Liver (tissue), 9 donors: ENCODE measurements around the gene COQ7. TPM values are rescaled to one million over a fixed set of nuclear protein-coding genes. Genes with fewer than 3 reads are reported as not detected.

Source experiments
- DNase-seq: peaks from one replicate; pipeline ENCODE4 v3.0.0-alpha.2; 2017; ENCODE audit warnings: low spot score
- H3K27ac ChIP-seq, 2 donors: one replicate each; pipeline ENCODE4 v1.7.0; 2013; ENCODE audit warnings: inconsistent platforms in 2 of 2, low read length in 2 of 2, control low read depth in 1 of 2, low read depth in 1 of 2, mild to moderate bottlenecking in 1 of 2
- H3K27me3 ChIP-seq, 4 donors: one replicate each; pipeline versions ENCODE4 v1.6.1 to v1.7.0; 2013; ENCODE audit warnings: low read length in 3 of 4, inconsistent platforms in 1 of 4, mild to moderate bottlenecking in 1 of 4, moderate library complexity in 1 of 4; ENCODE audit not compliant: control insufficient read depth in 4 of 4, insufficient read depth in 4 of 4
- H3K36me3 ChIP-seq, 4 donors: one replicate each; pipeline versions ENCODE4 v1.6.1 to v1.7.0; 2013; ENCODE audit warnings: low read length in 3 of 4, mild to moderate bottlenecking in 3 of 4, low read depth in 1 of 4, moderate library complexity in 1 of 4; ENCODE audit not compliant: control insufficient read depth in 4 of 4, insufficient read depth in 3 of 4
- H3K4me1 ChIP-seq, 4 donors: one replicate each; pipeline versions ENCODE4 v1.6.1 to v1.7.0; 2013; ENCODE audit warnings: low read length in 3 of 4, mild to moderate bottlenecking in 3 of 4, moderate library complexity in 1 of 4; ENCODE audit not compliant: control insufficient read depth in 4 of 4, insufficient read depth in 4 of 4
- H3K4me3 ChIP-seq, 3 donors: one replicate each; pipeline versions ENCODE4 v1.6.1 to v1.7.0; 2013; ENCODE audit warnings: low read length in 3 of 3, control low read depth in 1 of 3, low read depth in 1 of 3, mild to moderate bottlenecking in 1 of 3
- H3K9ac ChIP-seq, 2 donors: one replicate each; pipeline ENCODE4 v1.7.0; 2013; ENCODE audit warnings: low read length in 2 of 2, mild to moderate bottlenecking in 2 of 2, moderate library complexity in 2 of 2, control low read depth in 1 of 2, low read depth in 1 of 2
- H3K9me3 ChIP-seq, 4 donors: one replicate each; pipeline versions ENCODE4 v1.6.1 to v1.7.0; 2013; ENCODE audit warnings: low read length in 3 of 4; ENCODE audit not compliant: control insufficient read depth in 4 of 4
- EGR1 ChIP-seq, 2 donors: IDR thresholded peaks; 2 replicates each; pipeline ENCODE4 v1.6.1; 2016 to 2018; ENCODE audit warnings: antibody characterized with exemption in 2 of 2, low read depth in 2 of 2
- FOXA1 ChIP-seq: IDR thresholded peaks from 2 replicates; pipeline ENCODE4 v1.6.1; 2016; ENCODE audit warnings: antibody characterized with exemption
- FOXA2 ChIP-seq: IDR thresholded peaks from 2 replicates; pipeline ENCODE4 v1.6.1; 2016; ENCODE audit warnings: antibody characterized with exemption
- GABPA ChIP-seq, 2 donors: IDR thresholded peaks in 1 of 2; conservative IDR thresholded peaks in 1 of 2; 2 replicates each; pipeline ENCODE4 v1.6.1; 2016; ENCODE audit warnings: antibody characterized with exemption in 2 of 2, mild to moderate bottlenecking in 1 of 2, moderate library complexity in 1 of 2
- HNF4A ChIP-seq, 2 donors: conservative IDR thresholded peaks; 2 replicates each; pipeline ENCODE4 v1.6.1; 2016; ENCODE audit warnings: antibody characterized with exemption in 2 of 2, mild to moderate bottlenecking in 2 of 2
- HNF4G ChIP-seq: IDR thresholded peaks from 2 replicates; pipeline ENCODE4 v1.6.1; 2016; ENCODE audit warnings: antibody characterized with exemption
- NR2F2 ChIP-seq: IDR thresholded peaks from 2 replicates; pipeline ENCODE4 v1.6.1; 2016; ENCODE audit warnings: antibody characterized with exemption
- RAD21 ChIP-seq, 2 donors: IDR thresholded peaks; 2 replicates each; pipeline ENCODE4 v1.6.1; 2016; ENCODE audit warnings: antibody characterized with exemption in 2 of 2, mild to moderate bottlenecking in 2 of 2
- REST ChIP-seq: IDR thresholded peaks from 2 replicates; pipeline ENCODE4 v1.6.1; 2016; ENCODE audit warnings: antibody characterized with exemption, mild to moderate bottlenecking
- RXRA ChIP-seq, 2 donors: IDR thresholded peaks; 2 replicates each; pipeline ENCODE4 v1.6.1; 2017 to 2018; ENCODE audit warnings: antibody characterized with exemption in 2 of 2, mild to moderate bottlenecking in 1 of 2
- TAF1 ChIP-seq: conservative IDR thresholded peaks from 2 replicates; pipeline ENCODE4 v1.6.1; 2016; ENCODE audit warnings: antibody characterized with exemption, mild to moderate bottlenecking
- YY1 ChIP-seq: IDR thresholded peaks from 2 replicates; pipeline ENCODE4 v1.6.1; 2016; ENCODE audit warnings: antibody characterized with exemption, mild to moderate bottlenecking
- ZBTB33 ChIP-seq: IDR thresholded peaks from 2 replicates; pipeline ENCODE4 v1.6.1; 2016; ENCODE audit warnings: antibody characterized with exemption
- WGBS: extraction: QIAGEN DNeasy Blood & Tissue Kit; methylation state at CpG from one replicate; pipeline ENCODE4 v1.1.7; 2013; 5-methylcytosine and 5-hydroxymethylcytosine counted together
- polyA plus RNA-seq, 2 donors: library from polyadenylated mRNA; stranded (reverse) in 1 of 2; unstranded in 1 of 2; fragments of 200-250 nt in 1 of 2; fragments of >200 nt in 1 of 2; fragmentation: Nextera tagmentation in 1 of 2; extraction: Ambion mirVana in 1 of 2; gene quantifications; one replicate each; pipeline versions ENCODE4 v1.2.1 to v1.2.3, GENCODE V29; 2013 to 2015
- total RNA-seq, 2 donors: library from RNA; depleted of rRNA; stranded (reverse); fragments of >200 nt; gene quantifications; one replicate each; pipeline ENCODE4 v1.2.3, GENCODE V29; 2014
- TF ChIP-seq, protein P1 (sequence below): IDR thresholded peaks from 2 replicates; pipeline ENCODE4 v1.6.1; 2016; ENCODE audit warnings: antibody characterized with exemption
- TF ChIP-seq, protein P2 (sequence below): fragments of 150-350 bp; IDR thresholded peaks from 2 replicates; pipeline ENCODE4 v1.5.1; 2017; ENCODE audit warnings: improper control_type of control experiment, low read depth, low read length; ENCODE audit not compliant: missing input control
- donor health status: healthy.
- donor health status: healthy.
- donor health status: healthy.
- donor health status: healthy.
- donor health status: healthy.

The COQ7 gene
- total and polyA plus RNA-seq, 4 donors, result 5.3 to 10.8 (median 7.2) TPM

- 29% methylated on average over 80 of the region's 80 CpGs for WGBS
- Histone ChIP-seq H3K9ac (peak overlapping the region; percentile 34 to 81), H3K4me1 (peaks cover 23 to 71% (median 50%) of the 10 kb centered on the region in 4 donors), H3K36me3 (peaks cover 0 to 2% (median 0%) of the 10 kb centered on the region in 4 donors), H3K4me3 (peak overlapping the region; percentile 64 to 90 (median 70)), H3K9me3 (no peaks in the 10 kb centered on the region), H3K27me3 (no peaks in the 10 kb centered on the region), H3K27ac (peak overlapping the region; percentile 87 to 89)
- peak; percentile 36 for DNase-seq
- no peak for TF ChIP-seq EGR1 (IDR thresholded peaks at IDR 0.05; ENCODE audit: low read depth in 2 of 2)
- TF ChIP-seq HNF4A (conservative IDR thresholded peaks at IDR 0.05), result no peak
- TF ChIP-seq RAD21 (IDR thresholded peaks at IDR 0.05), result no peak
- TF ChIP-seq, protein P1, sequence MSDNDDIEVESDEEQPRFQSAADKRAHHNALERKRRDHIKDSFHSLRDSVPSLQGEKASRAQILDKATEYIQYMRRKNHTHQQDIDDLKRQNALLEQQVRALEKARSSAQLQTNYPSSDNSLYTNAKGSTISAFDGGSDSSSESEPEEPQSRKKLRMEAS, result peak; percentile 39
- no peak for TF ChIP-seq RXRA (IDR thresholded peaks at IDR 0.05)
Observed at GRCh38 chr16:19114359-19115147, 47.1 kb downstream of the COQ7 start.

GRCh38 chr16:19115148-19116021 lies 48.0 kb downstream of the COQ7 start:
- Histone ChIP-seq H3K4me1 (peaks cover 21 to 69% (median 48%) of the 10 kb centered on the region in 4 donors), H3K4me3 (peak overlapping the region in 1 of 3 donors; percentile 90), H3K27ac (peak overlapping the region; percentile 87 to 89), H3K27me3 (no peaks in the 10 kb centered on the region), H3K9me3 (no peaks in the 10 kb centered on the region), H3K9ac (no peak overlapping the region), H3K36me3 (peaks cover 0 to 5% (median 0%) of the 10 kb centered on the region in 4 donors)
- no peak for DNase-seq
- 89% methylated on average over 50 of the region's 50 CpGs for WGBS
- TF ChIP-seq HNF4G (no peak), GABPA (IDR thresholded peaks at IDR 0.05 in 1 of 2, conservative IDR thresholded peaks at IDR 0.05 in 1 of 2) (no peak), FOXA1 (no peak), FOXA2 (no peak), NR2F2 (no peak), TAF1 (no peak)
- TF ChIP-seq, protein P2, sequence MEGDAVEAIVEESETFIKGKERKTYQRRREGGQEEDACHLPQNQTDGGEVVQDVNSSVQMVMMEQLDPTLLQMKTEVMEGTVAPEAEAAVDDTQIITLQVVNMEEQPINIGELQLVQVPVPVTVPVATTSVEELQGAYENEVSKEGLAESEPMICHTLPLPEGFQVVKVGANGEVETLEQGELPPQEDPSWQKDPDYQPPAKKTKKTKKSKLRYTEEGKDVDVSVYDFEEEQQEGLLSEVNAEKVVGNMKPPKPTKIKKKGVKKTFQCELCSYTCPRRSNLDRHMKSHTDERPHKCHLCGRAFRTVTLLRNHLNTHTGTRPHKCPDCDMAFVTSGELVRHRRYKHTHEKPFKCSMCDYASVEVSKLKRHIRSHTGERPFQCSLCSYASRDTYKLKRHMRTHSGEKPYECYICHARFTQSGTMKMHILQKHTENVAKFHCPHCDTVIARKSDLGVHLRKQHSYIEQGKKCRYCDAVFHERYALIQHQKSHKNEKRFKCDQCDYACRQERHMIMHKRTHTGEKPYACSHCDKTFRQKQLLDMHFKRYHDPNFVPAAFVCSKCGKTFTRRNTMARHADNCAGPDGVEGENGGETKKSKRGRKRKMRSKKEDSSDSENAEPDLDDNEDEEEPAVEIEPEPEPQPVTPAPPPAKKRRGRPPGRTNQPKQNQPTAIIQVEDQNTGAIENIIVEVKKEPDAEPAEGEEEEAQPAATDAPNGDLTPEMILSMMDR, result no peak

DNA sequence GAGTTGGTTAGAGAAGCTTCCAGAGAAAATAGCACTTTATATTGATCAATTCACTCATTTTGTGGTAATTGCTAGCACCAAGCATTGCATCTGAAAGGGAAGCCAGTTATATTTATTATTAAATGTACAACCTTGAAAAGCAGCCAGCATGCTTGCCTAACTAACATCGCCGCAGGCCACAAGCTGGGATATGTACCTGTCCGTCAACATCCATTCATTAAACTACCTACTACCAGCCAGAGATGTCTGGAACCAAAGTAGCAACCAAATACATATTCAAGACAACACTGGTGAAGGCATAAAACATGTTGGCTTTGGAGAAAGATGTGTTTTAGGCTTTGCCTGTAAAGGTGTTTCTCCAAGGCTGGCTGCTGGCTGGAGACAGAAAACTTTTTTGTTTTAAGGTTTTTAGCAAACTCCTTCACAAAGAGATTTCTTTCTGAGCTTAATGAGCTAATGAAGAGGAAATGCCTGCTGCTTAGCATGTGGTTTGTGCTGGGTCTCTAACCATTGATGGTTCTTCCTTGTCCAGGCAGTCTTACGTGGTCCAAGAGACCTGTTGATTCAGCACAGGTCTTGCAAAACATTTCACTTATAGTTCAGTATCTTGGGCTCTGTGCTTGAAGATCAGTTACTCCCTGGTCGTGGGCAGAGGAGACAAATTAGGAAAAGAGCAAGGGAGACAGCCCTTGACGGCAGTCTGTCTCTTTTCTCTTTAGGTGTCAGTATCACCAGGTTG lies 49.5 kb downstream of the COQ7 start:
- TF ChIP-seq ZBTB33, result no peak
- TF ChIP-seq NR2F2, result no peak
- TF ChIP-seq, protein P1, result no peak
- TF ChIP-seq HNF4G, result no peak
- no peak for TF ChIP-seq FOXA2
- TF ChIP-seq EGR1 (IDR thresholded peaks at IDR 0.05; ENCODE audit: low read depth in 2 of 2), result no peak
- no peak for TF ChIP-seq GABPA (IDR thresholded peaks at IDR 0.05 in 1 of 2, conservative IDR thresholded peaks at IDR 0.05 in 1 of 2)
- TF ChIP-seq REST, result no peak
- no peak for TF ChIP-seq YY1
- H3K36me3 ChIP-seq, result peaks cover 0 to 5% (median 1%) of the 10 kb centered on the region in 4 donors
- 67% methylated on average over 6 of the region's 6 CpGs for WGBS
- H3K9ac ChIP-seq, result no peak overlapping the region
- no peaks in the 10 kb centered on the region for H3K27me3 ChIP-seq
- H3K27ac ChIP-seq, result no peak overlapping the region
- no peak for DNase-seq
- H3K9me3 ChIP-seq, result no peaks in the 10 kb centered on the region
- H3K4me1 ChIP-seq, result peaks cover 14 to 63% (median 39%) of the 10 kb centered on the region in 4 donors
- no peak overlapping the region for H3K4me3 ChIP-seq
